ENCODE results near the gene NPTXR. TPM values are rescaled to one million over a fixed set of nuclear protein-coding genes. Genes with fewer than 3 reads are reported as not detected.

NPTXR gene
- total and polyA plus RNA-seq, 3 donors from 2014 or later = 3.9 to 14.1 (median 12.6) TPM

GRCh38 chr22:38850941-38851849 lies 7.4 kb upstream of the NPTXR start:
- intact Hi-C loops (cut with DNase I; ENCODE audit: low total_unique reads) = loop anchor here (10.0 kb wide), 1 partner anchor 86 kb away; no protein-coding TSS in a partner anchor

GRCh38 chr22:38850399-38850798 lies 6.6 kb upstream of the NPTXR start:
- no peak for TF ChIP-seq POLR2A (IDR thresholded peaks at IDR 0.05)
- TF ChIP-seq CTCF (IDR thresholded peaks at IDR 0.05) = no peak
- no peak overlapping the region for H3K4me3 ChIP-seq
- H3K27me3 ChIP-seq = no peaks in the 10 kb centered on the region
- H3K4me1 ChIP-seq = no peaks in the 10 kb centered on the region
- intact Hi-C loops (cut with DNase I; ENCODE audit: low total_unique reads) = loop anchor here (10.0 kb wide), 1 partner anchor 86 kb away; no protein-coding TSS in a partner anchor
- 70 to 77% methylated on average over 2 of the region's 2 CpGs for WGBS, 2 donors
- no peak for DNase-seq
- H3K36me3 ChIP-seq (ENCODE audit: low read depth, missing control alignments) = no peaks in the 10 kb centered on the region
- H3K27ac ChIP-seq = no peak overlapping the region
- H3K9me3 ChIP-seq = no peaks in the 10 kb centered on the region

More at GRCh38 chr22:38850941-38851849, 7.4 kb upstream of the NPTXR start:
- no peak for DNase-seq
- Histone ChIP-seq H3K27ac (no peak overlapping the region), H3K27me3 (no peaks in the 10 kb centered on the region), H3K4me3 (no peak overlapping the region), H3K4me1 (no peaks in the 10 kb centered on the region), H3K9me3 (no peaks in the 10 kb centered on the region), H3K36me3 (ENCODE audit: low read depth, missing control alignments) (no peaks in the 10 kb centered on the region)
- TF ChIP-seq CTCF (IDR thresholded peaks at IDR 0.05) (no peak), POLR2A (IDR thresholded peaks at IDR 0.05) (no peak)
- WGBS, 2 donors = 73 to 77% methylated on average over 15 of the region's 15 CpGs

- Histone ChIP-seq H3K27ac (no peak overlapping the region), H3K4me1 (no peaks in the 10 kb centered on the region), H3K4me3 (no peak overlapping the region), H3K9me3 (no peaks in the 10 kb centered on the region), H3K27me3 (no peaks in the 10 kb centered on the region), H3K36me3 (ENCODE audit: low read depth, missing control alignments) (no peaks in the 10 kb centered on the region)
- intact Hi-C loops (cut with DNase I; ENCODE audit: low total_unique reads) = loop anchor here (10.0 kb wide), 1 partner anchor 85 kb away; no protein-coding TSS in a partner anchor
- 49 to 63% methylated on average over 6 of the region's 6 CpGs for WGBS, 2 donors
- no peak for TF ChIP-seq POLR2A (IDR thresholded peaks at IDR 0.05)
- TF ChIP-seq CTCF (IDR thresholded peaks at IDR 0.05) = no peak
- no peak for DNase-seq
Observed at GRCh38 chr22:38849811-38850210, 6.0 kb upstream of the NPTXR start.

GRCh38 chr22:38846412-38846811 lies 2.6 kb upstream of the NPTXR start:
- Histone ChIP-seq H3K27ac (no peak overlapping the region), H3K4me1 (peaks cover 3% of the 10 kb centered on the region), H3K4me3 (no peak overlapping the region), H3K36me3 (ENCODE audit: low read depth, missing control alignments) (no peaks in the 10 kb centered on the region), H3K27me3 (no peaks in the 10 kb centered on the region), H3K9me3 (no peaks in the 10 kb centered on the region)
- DNase-seq = no peak
- WGBS, 2 donors = 76 to 93% methylated on average over 1 of the region's 1 CpG
- intact Hi-C loops (cut with DNase I; ENCODE audit: low total_unique reads) = no loop called here
- TF ChIP-seq POLR2A (IDR thresholded peaks at IDR 0.05) (no peak), CTCF (IDR thresholded peaks at IDR 0.05) (no peak)
